Stimulated activated naive CD8-positive, alpha-beta T cell treated with anti-CD3 and anti-CD28 coated beads, Interleukin-15, Interleukin-2, amounts not matched to agents 100 ng/mL and 50 ng/mL, for 24 hours (primary cell): Measurements from ENCODE around the gene MAP2.
A peak's percentile ranks its signal among the peaks of the same experiment; 100 is the strongest.

Source experiments
- H3K27ac Mint-ChIP-seq: one replicate; pipeline ENCODE4 v1.8.0; 2021; ENCODE audit warnings: mild to moderate bottlenecking, mixed read lengths
- H3K27me3 Mint-ChIP-seq: one replicate; pipeline ENCODE4 v1.8.0; 2021; ENCODE audit warnings: mixed read lengths
- H3K36me3 Mint-ChIP-seq: one replicate; pipeline ENCODE4 v1.8.0; 2021; ENCODE audit warnings: low read depth, mixed read lengths
- H3K4me1 Mint-ChIP-seq: one replicate; pipeline ENCODE4 v1.8.0; 2021; ENCODE audit warnings: low read depth, mixed read lengths
- H3K4me3 Mint-ChIP-seq: one replicate; pipeline ENCODE4 v1.8.0; 2021; ENCODE audit warnings: mild to moderate bottlenecking, mixed read lengths
- H3K9me3 Mint-ChIP-seq: one replicate; pipeline ENCODE4 v1.8.0; 2021; ENCODE audit warnings: mixed read lengths

The MAP2 gene

DNA sequence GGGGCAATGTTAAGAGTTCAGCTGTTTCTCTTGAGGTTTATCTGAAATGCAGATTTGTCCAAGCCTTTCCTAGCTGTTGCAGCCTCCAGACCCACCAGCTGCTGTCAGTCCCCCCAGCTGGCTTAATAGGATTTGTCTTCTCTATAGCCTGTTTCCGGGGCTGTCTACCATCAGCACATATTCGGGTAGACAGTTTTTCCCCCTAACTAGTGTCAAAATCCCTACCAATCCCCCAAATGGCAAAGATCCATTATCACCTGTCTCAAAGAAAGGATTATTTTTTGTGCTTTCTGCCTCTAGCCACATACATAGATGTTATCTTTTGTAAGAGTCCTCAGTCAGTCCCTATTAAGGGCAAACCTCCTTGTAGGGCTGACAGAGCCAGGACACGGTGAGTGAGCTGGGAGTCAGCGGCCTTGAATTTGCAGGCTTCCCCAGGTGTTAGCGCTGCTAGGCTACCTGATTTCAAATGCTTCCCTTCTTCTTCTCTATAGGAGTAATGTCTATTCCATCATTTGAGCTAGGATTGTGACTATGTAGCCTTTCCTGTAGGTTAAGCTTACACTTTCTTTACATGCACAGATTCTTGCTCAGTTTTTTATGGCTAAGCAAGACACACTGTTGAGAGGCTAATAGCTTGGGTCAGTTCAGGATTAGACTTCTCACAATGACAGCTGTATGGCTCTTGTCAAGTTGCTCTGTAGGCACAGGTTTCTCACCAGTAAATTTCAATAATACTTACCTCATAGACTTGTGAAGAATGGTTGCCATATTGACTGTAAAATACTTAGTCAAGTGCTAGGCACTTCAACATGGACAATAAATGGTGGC is 176.7 kb downstream of the MAP2 start:
- H3K4me1 Mint-ChIP-seq: no peaks in the 10 kb centered on the region
- H3K4me3 Mint-ChIP-seq: no peak overlapping the region
- H3K9me3 Mint-ChIP-seq: peaks cover 4% of the 10 kb centered on the region
- H3K27ac Mint-ChIP-seq: no peak overlapping the region
- H3K36me3 Mint-ChIP-seq: no peaks in the 10 kb centered on the region
- peaks cover 4% of the 10 kb centered on the region for H3K27me3 Mint-ChIP-seq

DNA sequence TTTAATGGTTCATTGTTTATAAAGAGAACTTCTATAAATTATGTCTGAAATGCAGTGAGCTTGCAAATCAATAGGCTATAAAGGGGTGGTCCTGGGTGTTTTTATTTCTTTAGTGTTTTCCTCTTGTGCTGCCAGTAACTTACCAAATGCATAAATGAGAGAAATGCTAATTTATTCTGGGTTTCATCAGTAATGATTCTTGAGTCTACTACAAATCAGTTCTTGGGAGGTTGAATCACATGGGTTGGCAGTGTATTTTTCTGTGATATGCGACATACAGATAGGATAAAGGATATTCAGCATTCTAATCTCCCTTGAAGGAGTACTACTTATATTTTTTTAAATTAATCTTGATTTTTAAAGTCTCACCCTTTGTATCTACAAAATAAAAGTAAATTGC is 177.7 kb downstream of the MAP2 start:
- no peaks in the 10 kb centered on the region for H3K4me1 Mint-ChIP-seq
- H3K36me3 Mint-ChIP-seq: no peaks in the 10 kb centered on the region
- H3K27ac Mint-ChIP-seq: no peak overlapping the region
- no peak overlapping the region for H3K4me3 Mint-ChIP-seq
- peaks cover 4% of the 10 kb centered on the region for H3K27me3 Mint-ChIP-seq
- H3K9me3 Mint-ChIP-seq: peaks cover 4% of the 10 kb centered on the region

- no peaks in the 10 kb centered on the region for H3K36me3 Mint-ChIP-seq
- H3K4me1 Mint-ChIP-seq: no peaks in the 10 kb centered on the region
- H3K27ac Mint-ChIP-seq: no peak overlapping the region
- H3K9me3 Mint-ChIP-seq: peaks cover 4% of the 10 kb centered on the region
- no peak overlapping the region for H3K4me3 Mint-ChIP-seq
- H3K27me3 Mint-ChIP-seq: peaks cover 4% of the 10 kb centered on the region
Observed at GRCh38 chr2:209602259-209602658, 178.4 kb downstream of the MAP2 start.

DNA sequence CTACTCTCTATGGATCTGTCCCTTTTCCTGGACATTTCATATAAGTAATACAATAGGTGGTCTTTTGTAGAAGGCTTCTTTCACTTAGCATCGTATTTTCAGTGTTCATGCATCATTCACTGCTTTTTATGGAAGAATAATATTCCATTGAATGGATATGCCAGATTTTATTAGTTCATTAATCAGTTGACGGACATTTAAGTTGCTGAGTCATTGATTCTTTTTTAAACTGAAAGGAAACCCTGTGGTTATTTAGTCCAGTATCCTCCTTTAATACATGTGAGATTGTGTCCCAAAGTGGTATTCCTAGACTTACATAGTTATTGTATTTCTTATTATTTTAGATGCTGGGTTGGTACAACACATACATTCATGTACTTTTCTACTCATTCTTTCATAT is 185.7 kb downstream of the MAP2 start:
- H3K4me1 Mint-ChIP-seq: no peaks in the 10 kb centered on the region
- no peaks in the 10 kb centered on the region for H3K27me3 Mint-ChIP-seq
- H3K36me3 Mint-ChIP-seq: no peaks in the 10 kb centered on the region
- H3K4me3 Mint-ChIP-seq: no peak overlapping the region
- H3K27ac Mint-ChIP-seq: no peak overlapping the region
- no peaks in the 10 kb centered on the region for H3K9me3 Mint-ChIP-seq

- H3K27ac Mint-ChIP-seq: no peak overlapping the region
- H3K4me1 Mint-ChIP-seq: no peaks in the 10 kb centered on the region
- H3K4me3 Mint-ChIP-seq: no peak overlapping the region
- no peaks in the 10 kb centered on the region for H3K27me3 Mint-ChIP-seq
- H3K36me3 Mint-ChIP-seq: no peaks in the 10 kb centered on the region
- no peaks in the 10 kb centered on the region for H3K9me3 Mint-ChIP-seq
Observed at GRCh38 chr2:209610631-209611030, 186.8 kb downstream of the MAP2 start.

DNA sequence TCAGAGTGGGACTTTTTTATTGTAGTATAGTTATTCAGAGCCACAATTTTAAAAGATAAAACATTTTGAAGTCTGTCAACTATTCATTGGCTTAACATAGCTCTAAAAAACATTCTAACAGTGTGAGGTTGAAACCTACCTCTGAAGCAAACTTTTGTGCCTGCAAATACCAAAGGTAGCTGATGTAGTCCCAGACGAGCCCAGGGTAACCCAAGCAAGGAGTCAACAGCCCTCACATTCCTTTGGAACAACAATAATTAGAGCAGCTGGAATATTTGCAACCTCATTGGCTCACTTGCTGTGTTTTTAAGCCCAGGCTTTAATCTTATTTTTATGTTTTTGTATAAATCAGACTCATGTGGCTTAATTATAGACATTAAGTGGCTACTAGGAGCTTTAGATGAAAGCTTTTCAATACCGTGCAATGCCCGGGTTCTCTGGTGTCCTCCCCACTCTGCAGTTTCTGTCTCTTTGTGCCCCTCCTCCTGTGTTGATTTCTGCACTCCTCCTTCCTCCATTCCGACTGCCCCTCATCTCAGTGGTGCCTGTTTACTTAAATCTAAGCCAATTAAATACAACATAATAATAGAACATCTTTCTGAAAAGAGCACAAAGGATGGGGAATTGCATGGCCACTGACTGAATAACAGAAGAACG is 189.9 kb downstream of the MAP2 start:
- no peaks in the 10 kb centered on the region for H3K9me3 Mint-ChIP-seq
- no peaks in the 10 kb centered on the region for H3K27me3 Mint-ChIP-seq
- H3K36me3 Mint-ChIP-seq: no peaks in the 10 kb centered on the region
- no peaks in the 10 kb centered on the region for H3K4me1 Mint-ChIP-seq
- H3K4me3 Mint-ChIP-seq: no peak overlapping the region
- no peak overlapping the region for H3K27ac Mint-ChIP-seq

GRCh38 chr2:209614690-209615369 is 191.0 kb downstream of the MAP2 start:
- Mint-ChIP-seq H3K36me3 (no peaks in the 10 kb centered on the region), H3K27ac (no peak overlapping the region), H3K27me3 (no peaks in the 10 kb centered on the region), H3K4me1 (no peaks in the 10 kb centered on the region), H3K4me3 (no peak overlapping the region), H3K9me3 (no peaks in the 10 kb centered on the region)

- no peaks in the 10 kb centered on the region for H3K36me3 Mint-ChIP-seq
- no peak overlapping the region for H3K4me3 Mint-ChIP-seq
- no peak overlapping the region for H3K27ac Mint-ChIP-seq
- no peaks in the 10 kb centered on the region for H3K27me3 Mint-ChIP-seq
- H3K4me1 Mint-ChIP-seq: no peaks in the 10 kb centered on the region
- H3K9me3 Mint-ChIP-seq: no peaks in the 10 kb centered on the region
Observed at GRCh38 chr2:209619782-209620181, 195.9 kb downstream of the MAP2 start.

DNA sequence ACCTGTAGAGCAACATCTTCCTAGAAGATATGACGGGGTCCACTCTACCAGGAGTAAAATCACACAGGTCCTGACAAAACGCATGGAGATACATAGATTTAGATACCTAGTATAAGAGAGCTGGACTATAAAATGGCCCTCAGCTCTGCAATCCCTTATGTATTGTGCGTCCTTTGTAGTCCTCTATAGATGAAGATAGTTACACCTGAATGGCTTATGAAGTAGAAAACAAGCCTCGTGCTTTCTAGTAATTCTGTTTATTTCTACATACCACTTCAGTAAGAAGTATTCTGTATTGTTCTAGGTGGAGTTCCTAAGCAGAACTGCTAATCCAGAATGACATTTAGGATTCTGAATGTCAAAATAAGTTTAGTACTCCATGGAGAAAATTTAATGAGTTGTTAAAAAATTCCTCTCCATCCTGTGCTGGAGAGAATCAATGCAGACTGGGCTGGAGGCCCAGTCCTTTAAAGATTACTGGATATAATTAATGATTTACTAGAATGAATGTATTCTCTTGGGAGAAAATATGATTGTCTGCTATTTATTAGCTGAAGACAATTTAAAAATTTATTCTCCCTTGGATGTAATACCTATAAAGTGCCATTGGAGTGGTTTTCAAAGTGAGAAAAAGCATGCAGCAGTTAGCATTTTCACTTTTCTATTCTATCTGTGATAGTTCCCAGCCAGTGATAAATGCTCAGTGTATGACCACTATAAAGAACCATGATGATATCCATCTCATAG is 200.5 kb downstream of the MAP2 start:
- Mint-ChIP-seq H3K9me3 (no peaks in the 10 kb centered on the region), H3K4me3 (no peak overlapping the region), H3K36me3 (no peaks in the 10 kb centered on the region), H3K4me1 (no peaks in the 10 kb centered on the region), H3K27ac (no peak overlapping the region), H3K27me3 (no peaks in the 10 kb centered on the region)

DNA sequence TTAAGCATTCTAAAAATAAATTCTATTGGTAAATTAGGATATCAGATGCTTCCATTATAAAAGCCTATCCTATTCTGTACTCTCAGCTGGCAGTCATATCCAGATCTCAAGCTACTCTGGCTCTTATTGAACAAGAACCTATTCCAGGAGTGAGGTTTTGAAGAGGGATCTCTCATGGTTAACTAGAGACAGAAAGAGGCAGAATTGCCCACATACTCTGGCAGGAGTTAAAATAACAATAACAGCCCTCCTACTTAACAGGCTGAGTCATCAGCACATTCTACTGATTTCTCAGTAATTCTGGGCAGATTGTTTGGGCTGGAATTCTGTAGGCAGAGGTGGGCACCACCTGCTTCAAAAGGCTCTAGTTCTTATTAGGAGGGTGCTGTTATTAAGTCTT is 205.8 kb downstream of the MAP2 start:
- Mint-ChIP-seq H3K27ac (no peak overlapping the region), H3K36me3 (no peaks in the 10 kb centered on the region), H3K27me3 (no peaks in the 10 kb centered on the region), H3K9me3 (no peaks in the 10 kb centered on the region), H3K4me1 (no peaks in the 10 kb centered on the region), H3K4me3 (no peak overlapping the region)

DNA sequence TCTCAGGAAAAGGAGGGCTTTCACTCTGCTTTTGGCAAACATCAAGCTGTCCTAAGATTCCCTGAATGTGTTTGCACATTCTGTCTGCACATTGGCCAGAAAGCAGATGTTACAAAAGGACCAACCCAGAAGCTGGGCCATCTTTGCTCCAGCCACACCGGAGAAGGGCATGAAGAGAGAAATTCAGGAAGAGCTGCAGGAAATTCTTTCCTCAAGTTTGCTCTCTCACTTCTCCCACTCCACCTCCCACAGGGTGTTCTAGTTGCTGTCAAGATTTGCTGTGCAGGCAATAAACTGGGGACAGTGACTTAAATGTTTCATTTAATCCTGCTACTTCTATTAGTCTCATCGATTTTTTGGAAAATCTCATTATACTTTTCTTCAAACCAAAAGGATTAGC is 210.1 kb downstream of the MAP2 start:
- Mint-ChIP-seq H3K4me1 (no peaks in the 10 kb centered on the region), H3K27ac (no peak overlapping the region), H3K9me3 (no peaks in the 10 kb centered on the region), H3K27me3 (no peaks in the 10 kb centered on the region), H3K4me3 (no peak overlapping the region), H3K36me3 (no peaks in the 10 kb centered on the region)

GRCh38 chr2:209636076-209636475 is 212.2 kb downstream of the MAP2 start:
- Mint-ChIP-seq H3K36me3 (no peaks in the 10 kb centered on the region), H3K27me3 (no peaks in the 10 kb centered on the region), H3K4me1 (no peaks in the 10 kb centered on the region)

DNA sequence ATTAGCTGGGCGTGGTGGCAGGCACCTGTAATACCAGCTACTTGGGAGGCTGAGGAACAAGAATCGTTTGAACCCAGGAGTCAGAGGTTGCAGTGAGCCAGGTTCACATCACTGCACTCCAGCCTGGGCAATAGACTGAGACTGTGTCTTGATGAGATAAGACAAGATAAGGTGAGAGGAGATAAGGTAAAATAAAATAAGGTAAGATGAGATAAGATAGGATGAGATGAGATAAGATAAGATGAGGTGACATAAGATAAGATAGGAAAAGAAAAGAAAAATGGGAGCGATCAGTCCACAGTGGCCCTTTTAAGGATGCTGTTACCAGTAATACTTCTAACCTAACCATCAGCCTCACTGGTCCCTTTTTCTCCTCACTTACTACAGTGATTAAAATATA is 213.4 kb downstream of the MAP2 start:
- no peaks in the 10 kb centered on the region for H3K27me3 Mint-ChIP-seq
- H3K4me1 Mint-ChIP-seq: no peaks in the 10 kb centered on the region
- H3K4me3 Mint-ChIP-seq: no peak overlapping the region
- H3K9me3 Mint-ChIP-seq: no peaks in the 10 kb centered on the region
- peak overlapping the region; percentile 5 for H3K27ac Mint-ChIP-seq
- H3K36me3 Mint-ChIP-seq: no peaks in the 10 kb centered on the region

More at GRCh38 chr2:209636076-209636475, 212.2 kb downstream of the MAP2 start:
- Mint-ChIP-seq H3K27ac (no peak overlapping the region), H3K9me3 (no peaks in the 10 kb centered on the region), H3K4me3 (no peak overlapping the region)

- Mint-ChIP-seq H3K9me3 (no peaks in the 10 kb centered on the region), H3K4me3 (no peak overlapping the region), H3K36me3 (no peaks in the 10 kb centered on the region), H3K27ac (no peak overlapping the region), H3K27me3 (no peaks in the 10 kb centered on the region), H3K4me1 (no peaks in the 10 kb centered on the region)
Observed at GRCh38 chr2:209638346-209638745, 214.5 kb downstream of the MAP2 start.

GRCh38 chr2:209640358-209640757 is 216.5 kb downstream of the MAP2 start:
- H3K27ac Mint-ChIP-seq: no peak overlapping the region
- H3K36me3 Mint-ChIP-seq: no peaks in the 10 kb centered on the region
- no peaks in the 10 kb centered on the region for H3K27me3 Mint-ChIP-seq
- no peaks in the 10 kb centered on the region for H3K4me1 Mint-ChIP-seq
- no peaks in the 10 kb centered on the region for H3K9me3 Mint-ChIP-seq
- no peak overlapping the region for H3K4me3 Mint-ChIP-seq
